BJ (cell line): ENCODE data around the gene DIPK1B. TPM values are rescaled to one million over a fixed set of nuclear protein-coding genes. Genes with fewer than 3 reads are reported as not detected.

Source experiments
- CTCF ChIA-PET: fragments of 350-600 bp; formaldehyde crosslinking; extraction: SDS; loops from one replicate; lab custom pipeline; 2021; ENCODE audit warnings: antibody characterized with exemption, inconsistent platforms; lab: Yijun Ruan, JAX
- POLR2A ChIA-PET: fragments of 300-600 bp; sonication (Branson Sonifier 250); formaldehyde crosslinking; extraction: SDS; loops from one replicate; lab custom pipeline; 2021; ENCODE audit warnings: antibody characterized with exemption; lab: Charles Lee
- DNase-seq: peaks from one replicate; pipeline ENCODE4 v3.0.0-alpha.2; 2011; ENCODE audit warnings: low read depth
- H3K27me3 ChIP-seq: 2 replicates; pipeline ENCODE4 v1.6.0; 2011; ENCODE audit warnings: low read length; ENCODE audit not compliant: control insufficient read depth, insufficient read depth
- H3K36me3 ChIP-seq: 2 replicates; pipeline ENCODE4 v1.5.1; 2011; ENCODE audit warnings: low read length; ENCODE audit not compliant: control insufficient read depth, insufficient read depth
- H3K4me3 ChIP-seq: 2 replicates; pipeline ENCODE4 v1.5.1; 2011; ENCODE audit warnings: low read depth, mild to moderate bottlenecking, control low read depth, low read length
- polyA plus RNA-seq: library from polyadenylated mRNA; depleted of rRNA; stranded (reverse); fragments of >200 nt; gene quantifications from 2 replicates; pipeline ENCODE4 v1.2.3, GENCODE V29; 2011
- TF ChIP-seq, protein P1 (sequence below): IDR thresholded peaks from 2 replicates; pipeline ENCODE4 v1.5.1; 2011; ENCODE audit warnings: low read depth, mild to moderate bottlenecking, control low read depth, inconsistent platforms, low read length, moderate library complexity; ENCODE audit not compliant: insufficient read depth

Gene DIPK1B
- polyA plus RNA-seq, 1 experiment, result 0.42 TPM

- DNase-seq, result no peak
- H3K36me3 ChIP-seq, result no peaks in the 10 kb centered on the region
- ChIA-PET CTCF (interaction anchor here (1.8 kb wide), 1 partner anchor 16 kb away, joined by 9 read pairs; no protein-coding TSS in a partner anchor), POLR2A (interaction anchor here (0.6 kb wide), 1 partner anchor 286 kb away, joined by 5 read pairs; no protein-coding TSS in a partner anchor)
- TF ChIP-seq, protein P1, sequence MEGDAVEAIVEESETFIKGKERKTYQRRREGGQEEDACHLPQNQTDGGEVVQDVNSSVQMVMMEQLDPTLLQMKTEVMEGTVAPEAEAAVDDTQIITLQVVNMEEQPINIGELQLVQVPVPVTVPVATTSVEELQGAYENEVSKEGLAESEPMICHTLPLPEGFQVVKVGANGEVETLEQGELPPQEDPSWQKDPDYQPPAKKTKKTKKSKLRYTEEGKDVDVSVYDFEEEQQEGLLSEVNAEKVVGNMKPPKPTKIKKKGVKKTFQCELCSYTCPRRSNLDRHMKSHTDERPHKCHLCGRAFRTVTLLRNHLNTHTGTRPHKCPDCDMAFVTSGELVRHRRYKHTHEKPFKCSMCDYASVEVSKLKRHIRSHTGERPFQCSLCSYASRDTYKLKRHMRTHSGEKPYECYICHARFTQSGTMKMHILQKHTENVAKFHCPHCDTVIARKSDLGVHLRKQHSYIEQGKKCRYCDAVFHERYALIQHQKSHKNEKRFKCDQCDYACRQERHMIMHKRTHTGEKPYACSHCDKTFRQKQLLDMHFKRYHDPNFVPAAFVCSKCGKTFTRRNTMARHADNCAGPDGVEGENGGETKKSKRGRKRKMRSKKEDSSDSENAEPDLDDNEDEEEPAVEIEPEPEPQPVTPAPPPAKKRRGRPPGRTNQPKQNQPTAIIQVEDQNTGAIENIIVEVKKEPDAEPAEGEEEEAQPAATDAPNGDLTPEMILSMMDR, result no peak
- peaks cover 6% of the 10 kb centered on the region; the same call in 1 of the 2 replicates for H3K27me3 ChIP-seq
- no peak overlapping the region for H3K4me3 ChIP-seq
Measured at GRCh38 chr9:136712690-136713544, 545 bp downstream of the DIPK1B start.

- CTCF ChIA-PET, result interaction anchor here (1.0 to 1.8 kb wide), 2 partner anchors 15 to 42 kb away, joined by 3 to 9 read pairs; no protein-coding TSS in a partner anchor
- Histone ChIP-seq H3K4me3 (no peak overlapping the region), H3K36me3 (no peaks in the 10 kb centered on the region), H3K27me3 (peaks cover 6% of the 10 kb centered on the region; the same call in 1 of the 2 replicates)
- POLR2A ChIA-PET, result interaction anchor here (0.6 kb wide), 1 partner anchor 285 kb away, joined by 5 read pairs; no protein-coding TSS in a partner anchor
- no peak for DNase-seq
- TF ChIP-seq, protein P1, result no peak
Measured at GRCh38 chr9:136713550-136713949, 1.2 kb downstream of the DIPK1B start.

- TF ChIP-seq, protein P1, result no peak
- H3K4me3 ChIP-seq, result no peak overlapping the region
- POLR2A ChIA-PET, result no interaction called here
- H3K36me3 ChIP-seq, result no peaks in the 10 kb centered on the region
- no peak for DNase-seq
- CTCF ChIA-PET, result interaction anchor here (1.0 to 1.8 kb wide), 2 partner anchors 14 to 43 kb away, joined by 3 to 9 read pairs; no protein-coding TSS in a partner anchor
- H3K27me3 ChIP-seq, result peaks cover 6% of the 10 kb centered on the region; the same call in 1 of the 2 replicates
Measured at GRCh38 chr9:136714096-136714892, 1.9 kb downstream of the DIPK1B start.

GRCh38 chr9:136714893-136715274 is 2.5 kb downstream of the DIPK1B start:
- CTCF ChIA-PET, result interaction anchor here (1.0 to 1.5 kb wide), 2 partner anchors 43 to 227 kb away, joined by 3 to 7 read pairs; no protein-coding TSS in a partner anchor
- TF ChIP-seq, protein P1, result no peak

More at GRCh38 chr9:136714893-136715274, 2.5 kb downstream of the DIPK1B start:
- H3K36me3 ChIP-seq, result no peaks in the 10 kb centered on the region
- H3K27me3 ChIP-seq, result peaks cover 6% of the 10 kb centered on the region; the same call in 1 of the 2 replicates
- POLR2A ChIA-PET, result no interaction called here
- no peak for DNase-seq
- H3K4me3 ChIP-seq, result no peak overlapping the region
